ENCODE results near the gene SLC7A8.

Gene SLC7A8

GRCh38 chr14:23121361-23121771, 62.1 kb downstream of the SLC7A8 start:
- peak overlapping the region; percentile 87 for H3K4me2 ChIP-seq (ENCODE audit: low read length)
- TF ChIP-seq EZH2phosphoT487 (IDR thresholded peaks at IDR 0.05; ENCODE audit: low read depth) = no peak
- no peak for TF ChIP-seq CTCF (IDR thresholded peaks at IDR 0.05; ENCODE audit: low read depth, low read length)
- peak overlapping the region; percentile 85 for H2AFZ ChIP-seq (ENCODE audit: low read depth, low read length)
- H3K79me2 ChIP-seq (ENCODE audit: low read length) = no peaks in the 10 kb centered on the region
- peaks cover 23% of the 10 kb centered on the region for H3K4me1 ChIP-seq (ENCODE audit: low read length)
- peak overlapping the region; percentile 65 for H3K4me3 ChIP-seq (ENCODE audit: low read length)
- H4K20me1 ChIP-seq (ENCODE audit: insufficient read depth, low read length) = no peaks in the 10 kb centered on the region
- peak overlapping the region; percentile 50 for H3K9ac ChIP-seq (ENCODE audit: low read length)
- H3K36me3 ChIP-seq (replicated peaks; ENCODE audit: low read depth, low read length) = no peaks in the 10 kb centered on the region
- peaks cover 8% of the 10 kb centered on the region; the same call in 1 of the 2 replicates for H3K27me3 ChIP-seq (ENCODE audit: low read depth, low read length)
- H3K9me3 ChIP-seq (ENCODE audit: insufficient read depth, low read length) = no peaks in the 10 kb centered on the region
- no peak overlapping the region for H3K27ac ChIP-seq (ENCODE audit: low read length)

- H3K27me3 ChIP-seq (ENCODE audit: low read depth, low read length) = peaks cover 11% of the 10 kb centered on the region; the same call in 1 of the 2 replicates
- TF ChIP-seq EZH2phosphoT487 (IDR thresholded peaks at IDR 0.05; ENCODE audit: low read depth) = no peak
- peak; percentile 100 for TF ChIP-seq CTCF (IDR thresholded peaks at IDR 0.05; ENCODE audit: low read depth, low read length)
- peaks cover 23% of the 10 kb centered on the region for H3K4me1 ChIP-seq (ENCODE audit: low read length)
- peak overlapping the region; percentile 99 for H2AFZ ChIP-seq (ENCODE audit: low read depth, low read length)
- no peaks in the 10 kb centered on the region for H3K79me2 ChIP-seq (ENCODE audit: low read length)
- no peaks in the 10 kb centered on the region for H3K9me3 ChIP-seq (ENCODE audit: insufficient read depth, low read length)
- H3K9ac ChIP-seq (ENCODE audit: low read length) = peak overlapping the region; percentile 50
- H3K4me3 ChIP-seq (ENCODE audit: low read length) = peak overlapping the region; percentile 65
- no peaks in the 10 kb centered on the region for H3K36me3 ChIP-seq (replicated peaks; ENCODE audit: low read depth, low read length)
- H3K27ac ChIP-seq (ENCODE audit: low read length) = 0 out of 2 replicates have a peak overlapping the region, but pooled peaks have one; percentile 15
- peak overlapping the region; percentile 87 for H3K4me2 ChIP-seq (ENCODE audit: low read length)
- no peaks in the 10 kb centered on the region for H4K20me1 ChIP-seq (ENCODE audit: insufficient read depth, low read length)
Observed at GRCh38 chr14:23120541-23121251, 62.8 kb downstream of the SLC7A8 start.

- Histone ChIP-seq H3K9me3 (ENCODE audit: insufficient read depth, low read length) (no peaks in the 10 kb centered on the region), H4K20me1 (ENCODE audit: insufficient read depth, low read length) (no peaks in the 10 kb centered on the region), H3K79me2 (ENCODE audit: low read length) (no peaks in the 10 kb centered on the region), H3K27me3 (ENCODE audit: low read depth, low read length) (peaks cover 21% of the 10 kb centered on the region), H3K4me1 (ENCODE audit: low read length) (peaks cover 28% of the 10 kb centered on the region), H3K4me3 (ENCODE audit: low read length) (peak overlapping the region; percentile 65; the same call in 1 of the 2 replicates), H3K9ac (ENCODE audit: low read length) (peak overlapping the region; percentile 25; the same call in 1 of the 2 replicates), H3K4me2 (ENCODE audit: low read length) (peak overlapping the region; percentile 87), H3K27ac (ENCODE audit: low read length) (0 out of 2 replicates have a peak overlapping the region, but pooled peaks have one; percentile 15), H2AFZ (ENCODE audit: low read depth, low read length) (peak overlapping the region; percentile 99), H3K36me3 (replicated peaks; ENCODE audit: low read depth, low read length) (no peaks in the 10 kb centered on the region)
- TF ChIP-seq CTCF (IDR thresholded peaks at IDR 0.05; ENCODE audit: low read depth, low read length) (no peak), EZH2phosphoT487 (IDR thresholded peaks at IDR 0.05; ENCODE audit: low read depth) (no peak)
Observed at GRCh38 chr14:23119363-23120327, 63.8 kb downstream of the SLC7A8 start.
